ENCODE data around the gene PTDSS2.

The PTDSS2 gene

GRCh38 chr11:489610-490185 is 39.6 kb downstream of the PTDSS2 start:
- no peak for TF ChIP-seq CTCF (IDR thresholded peaks at IDR 0.05; ENCODE audit: control insufficient read depth, extremely low read depth, insufficient read depth)
- H3K4me3 ChIP-seq (ENCODE audit: low read depth, low read length) = no peak overlapping the region
- DNase-seq (ENCODE audit: low read depth) = no peak

- no peak for DNase-seq (ENCODE audit: low read depth)
- no peak for TF ChIP-seq CTCF (IDR thresholded peaks at IDR 0.05; ENCODE audit: control insufficient read depth, extremely low read depth, insufficient read depth)
- H3K4me3 ChIP-seq (ENCODE audit: low read depth, low read length) = no peak overlapping the region
Measured at GRCh38 chr11:490186-490929, 40.3 kb downstream of the PTDSS2 start.

- no peak overlapping the region for H3K4me3 ChIP-seq (ENCODE audit: low read depth, low read length)
- TF ChIP-seq CTCF (IDR thresholded peaks at IDR 0.05; ENCODE audit: control insufficient read depth, extremely low read depth, insufficient read depth) = no peak
- DNase-seq (ENCODE audit: low read depth) = no peak
Measured at GRCh38 chr11:490930-491260, 40.8 kb downstream of the PTDSS2 start.

- TF ChIP-seq CTCF (IDR thresholded peaks at IDR 0.05; ENCODE audit: control insufficient read depth, extremely low read depth, insufficient read depth) = no peak
- H3K4me3 ChIP-seq (ENCODE audit: low read depth, low read length) = no peak overlapping the region
- no peak for DNase-seq (ENCODE audit: low read depth)
Measured at GRCh38 chr11:491358-491757, 41.3 kb downstream of the PTDSS2 start.

GRCh38 chr11:492427-493226 is 42.5 kb downstream of the PTDSS2 start:
- no peak for TF ChIP-seq CTCF (IDR thresholded peaks at IDR 0.05; ENCODE audit: control insufficient read depth, extremely low read depth, insufficient read depth)
- H3K4me3 ChIP-seq (ENCODE audit: low read depth, low read length) = no peak overlapping the region
- no peak for DNase-seq (ENCODE audit: low read depth)

GRCh38 chr11:494761-495536 is 44.9 kb downstream of the PTDSS2 start:
- DNase-seq (ENCODE audit: low read depth) = no peak
- no peak for TF ChIP-seq CTCF (IDR thresholded peaks at IDR 0.05; ENCODE audit: control insufficient read depth, extremely low read depth, insufficient read depth)
- no peak overlapping the region for H3K4me3 ChIP-seq (ENCODE audit: low read depth, low read length)
